Endothelial cell of umbilical vein (primary cell): Measurements from ENCODE around the gene ANO4. TPM values are rescaled to one million over a fixed set of nuclear protein-coding genes. Genes with fewer than 3 reads are reported as not detected.

Experiments
- BruUV-seq: library from RNA; stranded (reverse); fragments of 400-500 nt; replicated peaks from 2 replicates; lab custom pipeline; 2021; lab: Mats Ljungman, UMichigan
- CTCF ChIA-PET: fragments of 300-600, 350-600 bp; sonication (Branson Sonifier 250); formaldehyde crosslinking; loops from one replicate; lab custom pipeline; 2021; ENCODE audit warnings: antibody characterized with exemption, inconsistent platforms; lab: Charles Lee
- POLR2A ChIA-PET: fragments of 300-600, 350-600 bp; sonication (Branson Sonifier 250); formaldehyde crosslinking; loops from one replicate; lab custom pipeline; 2021; ENCODE audit warnings: antibody characterized with exemption, inconsistent platforms; lab: Charles Lee
- DNase-seq: peaks from one replicate; pipeline ENCODE4 v3.0.0-alpha.2; 2011; ENCODE audit warnings: low read depth, low spot score
- FAIRE-seq: peaks from 2 replicates; lab custom pipeline; 2011; peaks lifted over from hg19 to GRCh38; lab: Jason Lieb, UNC
- H2AFZ ChIP-seq: 2 replicates; pipeline ENCODE4 v1.6.0; 2012; ENCODE audit warnings: low read depth, low read length, control low read depth, inconsistent platforms
- H3K27ac ChIP-seq: 2 replicates; pipeline ENCODE4 v1.5.1; 2011; ENCODE audit warnings: low read depth, mild to moderate bottlenecking, control low read depth, low read length, moderate library complexity; ENCODE audit not compliant: insufficient read depth
- H3K27me3 ChIP-seq, 2 experiments: 2 replicates each; pipeline versions ENCODE4 v1.6.0 to v1.6.1; 2011; ENCODE audit warnings: low read length in 2 of 2, mixed read lengths in 1 of 2; ENCODE audit not compliant: control insufficient read depth in 2 of 2, insufficient read depth in 2 of 2
- H3K36me3 ChIP-seq, 2 experiments: 2 replicates in 1 of 2; 3 replicates in 1 of 2; pipeline ENCODE4 v1.5.1; 2011; ENCODE audit warnings: low read length in 2 of 2, mild to moderate bottlenecking in 1 of 2, moderate library complexity in 1 of 2; ENCODE audit not compliant: control insufficient read depth in 2 of 2, insufficient read depth in 2 of 2; ENCODE audit errors: extremely low read depth in 1 of 2
- H3K4me1 ChIP-seq: 3 replicates; pipeline ENCODE4 v1.5.1; 2011; ENCODE audit warnings: mild to moderate bottlenecking, low read length; ENCODE audit not compliant: control insufficient read depth, insufficient read depth; ENCODE audit errors: extremely low read depth
- H3K4me2 ChIP-seq: 2 replicates; pipeline ENCODE4 v1.6.1; 2011; ENCODE audit warnings: low read length, control low read depth, mixed read lengths; ENCODE audit not compliant: insufficient read depth
- H3K4me3 ChIP-seq, 3 experiments: fragments of 200-600 bp in 1 of 3; sonication (generic), shearing (Covaris generic) in 1 of 3; replicated peaks in 1 of 3; 2 replicates each; pipeline ENCODE4 v1.5.1; 2011 to 2016; ENCODE audit warnings: control low read depth in 3 of 3, low read length in 3 of 3, mild to moderate bottlenecking in 2 of 3, inconsistent platforms in 1 of 3, low read depth in 1 of 3, moderate library complexity in 1 of 3; ENCODE audit not compliant: insufficient read depth in 1 of 3
- H3K79me2 ChIP-seq: 2 replicates; pipeline ENCODE4 v1.6.0; 2012; ENCODE audit warnings: low read length, inconsistent platforms; ENCODE audit not compliant: control insufficient read depth, insufficient read depth
- H3K9ac ChIP-seq: replicated peaks from 2 replicates; pipeline ENCODE3; 2011; ENCODE audit warnings: low read length, control low read depth; ENCODE audit not compliant: insufficient read depth; ENCODE audit errors: extremely low read depth
- H3K9me1 ChIP-seq: replicated peaks from 3 replicates; pipeline ENCODE4 v1.6.0; 2011; ENCODE audit warnings: mild to moderate bottlenecking, low read length; ENCODE audit not compliant: control insufficient read depth, insufficient read depth; ENCODE audit errors: extremely low read depth
- H3K9me3 ChIP-seq: replicated peaks from 2 replicates; pipeline ENCODE4 v1.5.1; 2012; ENCODE audit warnings: low read length, inconsistent platforms; ENCODE audit not compliant: control insufficient read depth, insufficient read depth
- H4K20me1 ChIP-seq: replicated peaks from 2 replicates; pipeline ENCODE3; 2011; ENCODE audit warnings: mild to moderate bottlenecking, low read length; ENCODE audit not compliant: control insufficient read depth, insufficient read depth; ENCODE audit errors: extremely low read depth
- EZH2 ChIP-seq: IDR thresholded peaks from 2 replicates; pipeline ENCODE4 v1.6.1; 2012; ENCODE audit warnings: borderline replicate concordance, low read depth, mild to moderate bottlenecking, moderate library complexity, low read length, inconsistent platforms; ENCODE audit not compliant: severe bottlenecking
- FOS ChIP-seq: IDR thresholded peaks from 2 replicates; pipeline ENCODE4 v1.6.1; 2011; ENCODE audit warnings: mild to moderate bottlenecking, low read length, moderate library complexity, borderline replicate concordance; ENCODE audit not compliant: insufficient read depth
- GATA2 ChIP-seq: IDR thresholded peaks from 2 replicates; pipeline ENCODE4 v1.7.0; 2011; ENCODE audit warnings: low read depth, mild to moderate bottlenecking, moderate library complexity, mixed read lengths, low read length; ENCODE audit not compliant: insufficient read length, insufficient read depth
- JUN ChIP-seq: IDR thresholded peaks from 2 replicates; pipeline ENCODE4 v1.6.1; 2011; ENCODE audit warnings: borderline replicate concordance, low read depth; ENCODE audit not compliant: insufficient read length, insufficient read depth
- MYC ChIP-seq: IDR thresholded peaks from one replicate; pipeline ENCODE4 v1.6.1; 2011; ENCODE audit warnings: mild to moderate bottlenecking, low read depth, low read length
- POLR2A ChIP-seq: IDR thresholded peaks from 2 replicates; pipeline ENCODE4 v1.6.1; 2012; ENCODE audit warnings: low read depth, mild to moderate bottlenecking, control low read depth, low read length
- POLR2AphosphoS5 ChIP-seq: IDR thresholded peaks from 2 replicates; pipeline ENCODE4 v1.6.1; 2012; ENCODE audit warnings: low read depth, mild to moderate bottlenecking, control low read depth, low read length, moderate library complexity; ENCODE audit not compliant: insufficient read depth
- dilution Hi-C: fragments of 300-500 bp; cut with MboI; formaldehyde crosslinking; loops from one replicate; pipeline ENCODE4 v1.15.0; 2019; ENCODE audit warnings: low sequenced_read_pairs; ENCODE audit not compliant: extremely low pct_ligation_motif_present
- intact Hi-C: fragments of 100-400 bp; cut with micrococcal nuclease; formaldehyde crosslinking; loops from one replicate; pipeline ENCODE4 v1.10.0; 2022
- polyA plus RNA-seq, 4 experiments: library from polyadenylated mRNA; depleted of rRNA in 3 of 4; stranded (reverse) in 3 of 4; unstranded in 1 of 4; fragments of >200 nt; gene quantifications; 2 replicates each; pipeline versions ENCODE4 v1.2.1 to v1.2.3, GENCODE V29; 2011 to 2012; ENCODE audit warnings: missing spikeins in 1 of 4
- total RNA-seq: library from RNA; stranded (reverse); gene quantifications from 2 replicates; pipeline ENCODE4 v1.2.3, GENCODE V29; 2021
- TF ChIP-seq, protein P1 (sequence below): IDR thresholded peaks from 2 replicates; pipeline ENCODE4 v1.6.1; 2011; ENCODE audit not compliant: insufficient read depth, insufficient read length
- TF ChIP-seq, protein P2 (sequence below), 2 donors: IDR thresholded peaks; 1 replicate in 1 of 2; 2 replicates in 1 of 2; pipeline ENCODE4 v1.5.1; 2011; ENCODE audit warnings: low read length in 2 of 2, mild to moderate bottlenecking in 2 of 2, moderate library complexity in 2 of 2, control low read depth in 1 of 2, inconsistent platforms in 1 of 2, low read depth in 1 of 2; ENCODE audit not compliant: insufficient read depth in 1 of 2; ENCODE audit errors: extremely low read depth in 1 of 2

ANO4 gene
- total and polyA plus RNA-seq, 2 donors (not counting 3 experiments of a cell fraction or from before 2014, with no cell fraction given): 0.25 TPM; not detected in 1

DNA sequence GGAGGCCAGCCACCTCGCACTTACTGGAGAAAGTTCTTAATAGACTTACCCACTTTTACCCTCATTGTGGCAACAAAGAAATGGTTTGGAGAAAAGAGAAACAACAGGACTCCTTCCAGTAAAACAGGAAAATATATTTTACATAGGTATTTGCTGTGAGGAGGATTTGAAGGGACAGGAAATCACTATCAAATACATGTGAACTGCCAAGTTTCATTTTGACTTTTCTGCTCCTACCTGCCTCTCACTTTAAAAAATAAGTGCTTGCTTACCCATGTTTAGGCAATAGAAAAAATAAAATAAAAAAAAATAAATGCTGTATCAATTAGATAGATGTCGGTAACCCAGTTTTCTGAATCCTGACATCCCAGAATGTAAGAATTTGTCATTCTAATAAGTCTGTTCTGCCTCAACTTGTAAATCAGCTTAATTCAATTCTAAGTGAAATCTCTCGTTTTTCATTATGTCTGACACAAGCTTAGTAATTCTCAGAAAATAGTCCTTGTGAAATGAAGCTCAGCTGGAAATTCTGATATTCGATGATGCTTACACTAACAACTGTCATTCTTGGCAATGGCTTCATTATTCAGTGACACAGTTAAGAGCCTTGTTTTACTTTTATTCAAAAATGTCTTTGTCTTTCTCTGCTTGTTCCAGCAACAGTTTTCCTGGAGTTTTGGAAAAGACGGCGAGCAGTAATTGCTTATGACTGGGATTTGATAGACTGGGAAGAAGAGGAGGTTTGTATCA, 284.1 kb downstream of the ANO4 start:
- Histone ChIP-seq H3K79me2 (no peaks in the 10 kb centered on the region), H3K9me1 (no peaks in the 10 kb centered on the region), H3K27me3 (no peaks in the 10 kb centered on the region), H2AFZ (no peak overlapping the region), H3K4me1 (no peaks in the 10 kb centered on the region), H3K9ac (no peak overlapping the region), H3K9me3 (peaks cover 4% of the 10 kb centered on the region), H3K4me2 (no peak overlapping the region), H3K36me3 (no peaks in the 10 kb centered on the region), H3K27ac (no peak overlapping the region), H3K4me3 (no peak overlapping the region), H4K20me1 (no peaks in the 10 kb centered on the region)
- ChIA-PET CTCF (no interaction called here), POLR2A (no interaction called here)
- DNase-seq: no peak
- BruUV-seq: no TSS peak
- FAIRE-seq: no peak
- intact Hi-C loops: no loop called here
- TF ChIP-seq FOS: no peak
- dilution Hi-C loops: no loop called here

DNA sequence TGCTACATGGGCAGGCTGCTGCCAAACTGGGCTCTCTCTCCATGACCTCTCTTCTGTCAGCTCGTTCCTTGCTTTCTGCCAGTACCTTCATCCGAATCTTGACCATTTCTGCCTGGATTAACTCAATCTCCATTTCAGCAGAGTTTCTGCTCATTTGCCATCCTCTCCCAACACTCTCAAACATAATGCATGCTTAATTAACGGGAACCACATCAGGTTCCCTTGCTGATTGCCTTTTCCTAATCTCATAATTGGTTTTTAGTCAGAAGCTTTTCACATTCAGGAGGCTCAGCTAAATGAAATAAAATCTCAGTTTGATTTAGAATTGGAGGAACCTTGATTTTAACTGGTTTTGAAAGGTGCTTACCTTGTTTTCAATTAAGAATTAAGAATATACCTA, 288.1 kb downstream of the ANO4 start:
- CTCF ChIA-PET: no interaction called here
- no TSS peak for BruUV-seq
- H3K9me3 ChIP-seq: peaks cover 4% of the 10 kb centered on the region
- TF ChIP-seq GATA2: no peak
- TF ChIP-seq JUN: no peak
- TF ChIP-seq POLR2AphosphoS5: no peak
- TF ChIP-seq EZH2: no peak
- TF ChIP-seq, protein P1, sequence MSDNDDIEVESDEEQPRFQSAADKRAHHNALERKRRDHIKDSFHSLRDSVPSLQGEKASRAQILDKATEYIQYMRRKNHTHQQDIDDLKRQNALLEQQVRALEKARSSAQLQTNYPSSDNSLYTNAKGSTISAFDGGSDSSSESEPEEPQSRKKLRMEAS: no peak
- TF ChIP-seq, protein P2, sequence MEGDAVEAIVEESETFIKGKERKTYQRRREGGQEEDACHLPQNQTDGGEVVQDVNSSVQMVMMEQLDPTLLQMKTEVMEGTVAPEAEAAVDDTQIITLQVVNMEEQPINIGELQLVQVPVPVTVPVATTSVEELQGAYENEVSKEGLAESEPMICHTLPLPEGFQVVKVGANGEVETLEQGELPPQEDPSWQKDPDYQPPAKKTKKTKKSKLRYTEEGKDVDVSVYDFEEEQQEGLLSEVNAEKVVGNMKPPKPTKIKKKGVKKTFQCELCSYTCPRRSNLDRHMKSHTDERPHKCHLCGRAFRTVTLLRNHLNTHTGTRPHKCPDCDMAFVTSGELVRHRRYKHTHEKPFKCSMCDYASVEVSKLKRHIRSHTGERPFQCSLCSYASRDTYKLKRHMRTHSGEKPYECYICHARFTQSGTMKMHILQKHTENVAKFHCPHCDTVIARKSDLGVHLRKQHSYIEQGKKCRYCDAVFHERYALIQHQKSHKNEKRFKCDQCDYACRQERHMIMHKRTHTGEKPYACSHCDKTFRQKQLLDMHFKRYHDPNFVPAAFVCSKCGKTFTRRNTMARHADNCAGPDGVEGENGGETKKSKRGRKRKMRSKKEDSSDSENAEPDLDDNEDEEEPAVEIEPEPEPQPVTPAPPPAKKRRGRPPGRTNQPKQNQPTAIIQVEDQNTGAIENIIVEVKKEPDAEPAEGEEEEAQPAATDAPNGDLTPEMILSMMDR (IDR thresholded peaks at IDR 0.05; ENCODE audit: extremely low read depth in 1 of 2, insufficient read depth in 1 of 2, low read depth in 1 of 2, low read length in 2 of 2): no peak
- no peak for TF ChIP-seq MYC
- TF ChIP-seq FOS: no peak
- no peak for TF ChIP-seq POLR2A
- no peaks in the 10 kb centered on the region for H3K27me3 ChIP-seq
- FAIRE-seq (no peak), DNase-seq (no peak)
- no peaks in the 10 kb centered on the region for H3K4me1 ChIP-seq
- intact Hi-C loops (no loop called here), dilution Hi-C loops (no loop called here)
- H3K4me3 ChIP-seq: no peak overlapping the region
- no peaks in the 10 kb centered on the region for H3K9me1 ChIP-seq
- no peaks in the 10 kb centered on the region for H3K36me3 ChIP-seq
- H3K27ac ChIP-seq: no peak overlapping the region
- POLR2A ChIA-PET: no interaction called here
- H3K79me2 ChIP-seq: no peaks in the 10 kb centered on the region
- no peak overlapping the region for H3K9ac ChIP-seq
- no peaks in the 10 kb centered on the region for H4K20me1 ChIP-seq
- H2AFZ ChIP-seq: no peak overlapping the region
- no peak overlapping the region for H3K4me2 ChIP-seq
